ENCODE measurements around the gene FBP1. TPM values are rescaled to one million over a fixed set of nuclear protein-coding genes. Genes with fewer than 3 reads are reported as not detected.

Gene FBP1
- total RNA-seq, 2 experiments from 2014 or later: 3.0 to 3.6 TPM

- no peaks in the 10 kb centered on the region for H3K9me3 Mint-ChIP-seq
- H3K4me3 ChIP-seq (ENCODE audit: low read length): no peak overlapping the region
- DNase-seq (peak in 1 of 14 experiments; percentile 3), ATAC-seq (ENCODE audit: poor library complexity) (no peak)
- intact Hi-C loops (cut with DNase I, micrococcal nuclease): no loop called here
- H3K27me3 Mint-ChIP-seq: peaks cover 42% of the 10 kb centered on the region
- peaks cover 0 to 5% of the 10 kb centered on the region in 2 experiments for H3K27me3 ChIP-seq (ENCODE audit: control insufficient read depth in 1 of 2, insufficient read depth in 2 of 2, low read length in 2 of 2)
- peaks cover 16% of the 10 kb centered on the region for H3K4me1 Mint-ChIP-seq (ENCODE audit: low read depth)
- no peak overlapping the region for H3K4me3 Mint-ChIP-seq
- ChIA-PET CTCF (no interaction called here), POLR2A (no interaction called here)
- no peaks in the 10 kb centered on the region for H3K36me3 Mint-ChIP-seq (ENCODE audit: low read depth)
- H3K27ac ChIP-seq (ENCODE audit: low read depth in 1 of 2, low read length in 2 of 2): no peak overlapping the region
- TF ChIP-seq CTCF (IDR thresholded peaks at IDR 0.05): no peak
- H3K36me3 ChIP-seq (ENCODE audit: insufficient read depth, low read length): no peaks in the 10 kb centered on the region
- peaks cover 9% of the 10 kb centered on the region for H3K4me1 ChIP-seq (ENCODE audit: insufficient read depth, low read length)
- H3K27ac Mint-ChIP-seq: no peak overlapping the region
- no peaks in the 10 kb centered on the region for H3K9me3 ChIP-seq (ENCODE audit: control insufficient read depth in 1 of 2, insufficient read depth in 1 of 2, low read length in 2 of 2)
Measured at GRCh38 chr9:94586316-94586715, 53.0 kb downstream of the FBP1 start.

- intact Hi-C loops (cut with DNase I, micrococcal nuclease): no loop called here
- H3K27ac Mint-ChIP-seq: no peak overlapping the region
- Histone ChIP-seq H3K27ac (ENCODE audit: low read depth in 1 of 2, low read length in 2 of 2) (no peak overlapping the region), H3K27me3 (ENCODE audit: control insufficient read depth in 1 of 2, insufficient read depth in 2 of 2, low read length in 2 of 2) (peaks cover 0 to 5% of the 10 kb centered on the region in 2 experiments), H3K36me3 (ENCODE audit: insufficient read depth, low read length) (no peaks in the 10 kb centered on the region), H3K4me1 (ENCODE audit: insufficient read depth, low read length) (peaks cover 9% of the 10 kb centered on the region), H3K4me3 (ENCODE audit: low read length) (no peak overlapping the region), H3K9me3 (ENCODE audit: control insufficient read depth in 1 of 2, insufficient read depth in 1 of 2, low read length in 2 of 2) (no peaks in the 10 kb centered on the region)
- POLR2A ChIA-PET: no interaction called here
- no peaks in the 10 kb centered on the region for H3K9me3 Mint-ChIP-seq
- H3K4me3 Mint-ChIP-seq: no peak overlapping the region
- CTCF ChIA-PET: no interaction called here
- no peak for TF ChIP-seq CTCF (IDR thresholded peaks at IDR 0.05)
- peak in 3 of 14 experiments; percentile 32 to 63 (median 60) for DNase-seq
- H3K4me1 Mint-ChIP-seq (ENCODE audit: low read depth): peaks cover 16% of the 10 kb centered on the region
- peak; percentile 71 for ATAC-seq (ENCODE audit: poor library complexity)
- peaks cover 31% of the 10 kb centered on the region for H3K27me3 Mint-ChIP-seq
- H3K36me3 Mint-ChIP-seq (ENCODE audit: low read depth): no peaks in the 10 kb centered on the region
Measured at GRCh38 chr9:94584555-94584954, 54.8 kb downstream of the FBP1 start.

- intact Hi-C loops (cut with DNase I, micrococcal nuclease): no loop called here
- no peak overlapping the region for H3K4me3 Mint-ChIP-seq
Measured at GRCh38 chr9:94581728-94582127, 57.6 kb downstream of the FBP1 start.

More at GRCh38 chr9:94581728-94582127, 57.6 kb downstream of the FBP1 start:
- H3K36me3 Mint-ChIP-seq (ENCODE audit: low read depth): no peaks in the 10 kb centered on the region
- no peak overlapping the region for H3K4me3 ChIP-seq (ENCODE audit: low read length)
- no peak for DNase-seq
- TF ChIP-seq CTCF (IDR thresholded peaks at IDR 0.05): no peak
- no peak overlapping the region for H3K27ac ChIP-seq (ENCODE audit: low read depth in 1 of 2, low read length in 2 of 2)
- H3K27ac Mint-ChIP-seq: no peak overlapping the region
- H3K27me3 ChIP-seq (ENCODE audit: control insufficient read depth in 1 of 2, insufficient read depth in 2 of 2, low read length in 2 of 2): no peaks in the 10 kb centered on the region
- H3K9me3 ChIP-seq (ENCODE audit: control insufficient read depth in 1 of 2, insufficient read depth in 1 of 2, low read length in 2 of 2): no peaks in the 10 kb centered on the region
- no peaks in the 10 kb centered on the region for H3K36me3 ChIP-seq (ENCODE audit: insufficient read depth, low read length)
- H3K27me3 Mint-ChIP-seq: peaks cover 13% of the 10 kb centered on the region
- H3K9me3 Mint-ChIP-seq: no peaks in the 10 kb centered on the region
- H3K4me1 ChIP-seq (ENCODE audit: insufficient read depth, low read length): peaks cover 9% of the 10 kb centered on the region
- ChIA-PET POLR2A (no interaction called here), CTCF (no interaction called here)
- ATAC-seq (ENCODE audit: poor library complexity): no peak
- H3K4me1 Mint-ChIP-seq (ENCODE audit: low read depth): peaks cover 16% of the 10 kb centered on the region
